GM18511 (cell line): ENCODE results near the gene IFI16.

Experiments used
- ATAC-seq: cut with Tn5 transposase; IDR thresholded peaks from one replicate; pipeline ENCODE4 v1.9.1; 2021; ENCODE audit warnings: mild to moderate bottlenecking, moderate library complexity; ENCODE audit not compliant: unreplicated experiment

IFI16 gene

GRCh38 chr1:159009704-159010361 lies at the start of gene IFI16:
TSS of gene IFI16 (plus strand) at chr1:159009907. CDS start at chr1:159014681, 4,774 bp downstream.
- ATAC-seq, result peak; percentile 62

DNA sequence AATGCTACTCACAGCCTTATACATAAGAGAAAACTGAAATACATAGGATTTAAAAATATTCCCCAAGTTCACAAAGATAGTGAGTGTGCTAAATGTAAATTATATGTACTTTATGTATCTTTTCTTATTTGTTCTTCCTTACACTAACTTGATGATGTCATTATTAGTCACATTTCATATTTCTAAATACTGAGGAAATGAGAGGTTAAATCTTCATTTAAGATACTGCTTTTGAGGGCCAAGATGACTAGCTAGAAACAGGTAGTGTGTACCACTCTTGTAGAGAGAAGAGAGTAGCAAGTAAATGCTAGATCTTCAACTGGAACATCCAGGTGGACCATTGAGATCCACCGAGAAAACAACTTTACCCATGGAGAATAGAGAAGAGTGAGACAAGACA lies 48.5 kb upstream of the IFI16 start:
- no peak for ATAC-seq

DNA sequence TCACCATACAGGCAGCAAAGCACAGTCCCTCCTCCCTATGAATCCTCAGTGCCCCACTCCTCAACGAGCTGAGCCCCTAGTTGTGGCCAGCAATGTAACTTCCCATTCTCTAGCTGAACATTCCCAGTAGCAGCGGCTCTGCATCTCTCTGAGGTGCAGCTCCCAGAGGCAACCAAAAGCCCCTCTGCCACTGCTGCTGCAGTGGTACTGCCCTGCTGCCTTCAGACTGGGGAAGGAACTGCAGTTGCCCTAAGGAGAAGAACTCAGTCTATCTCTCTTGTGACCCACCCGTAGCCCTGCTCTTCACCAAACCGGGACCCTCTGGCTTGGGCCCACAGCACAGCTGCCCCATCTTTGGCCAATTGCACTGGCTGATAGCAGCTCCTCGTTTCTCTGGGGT lies 46.7 kb upstream of the IFI16 start:
- no peak for ATAC-seq

DNA sequence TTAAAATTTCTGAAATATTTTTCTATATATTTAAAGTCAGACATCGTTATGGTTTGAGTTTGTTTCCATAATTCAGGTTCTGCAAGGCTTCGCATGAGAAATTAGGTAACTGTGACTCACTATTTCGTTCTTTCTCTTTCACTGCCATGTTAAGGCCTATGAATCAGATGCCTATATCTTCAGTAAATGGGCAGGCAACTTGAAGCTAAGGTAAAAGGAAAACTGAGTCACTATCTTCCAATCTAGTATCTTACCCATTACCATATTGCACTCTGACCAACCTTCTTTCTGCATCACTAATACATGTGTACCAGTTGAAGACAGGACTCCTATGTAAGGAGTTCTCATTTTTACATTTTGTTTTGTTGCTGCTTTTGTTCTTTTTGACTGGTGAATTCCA lies 40.5 kb upstream of the IFI16 start:
- no peak for ATAC-seq

- no peak for ATAC-seq
Measured at GRCh38 chr1:158969855-158970254, 39.9 kb upstream of the IFI16 start.

DNA sequence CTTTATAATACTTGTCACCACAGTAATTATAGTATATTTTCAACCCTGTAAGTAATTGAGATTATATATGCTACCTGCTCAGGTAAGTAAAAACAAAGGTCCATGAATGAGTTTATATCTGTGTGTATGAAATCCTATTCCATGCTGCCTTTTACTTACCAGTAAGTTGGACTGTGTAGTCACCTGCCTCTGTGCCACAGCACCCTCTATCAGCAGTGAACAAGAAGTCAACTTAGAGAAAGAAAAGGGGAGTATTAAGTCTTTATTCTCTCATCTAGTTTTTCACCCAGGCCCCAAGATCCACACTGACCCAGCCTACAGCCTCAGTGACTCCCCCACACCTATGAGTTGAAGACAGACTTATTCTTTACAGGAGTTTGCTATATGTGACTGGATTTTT lies 36.9 kb upstream of the IFI16 start:
- no peak for ATAC-seq

DNA sequence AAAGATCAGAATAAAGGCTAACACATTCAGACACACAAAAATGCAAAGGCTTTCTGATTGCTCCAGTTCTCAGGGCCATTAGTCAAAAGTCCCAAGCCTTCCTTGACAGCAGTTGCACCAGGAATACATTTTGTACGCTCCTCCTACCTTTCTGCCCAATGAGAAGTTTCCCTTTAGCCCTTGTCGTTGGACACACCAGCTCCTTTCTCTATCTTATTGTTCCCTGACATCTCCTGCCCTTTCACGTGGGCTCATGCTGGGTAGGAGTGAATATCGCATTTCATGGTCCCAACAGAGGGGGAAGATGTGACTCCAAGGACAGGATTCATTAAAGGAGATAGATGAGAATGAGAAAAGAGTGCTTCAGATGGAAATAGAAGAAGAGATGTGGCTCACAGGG lies 33.5 kb upstream of the IFI16 start:
- ATAC-seq, result no peak

- ATAC-seq, result no peak
Measured at GRCh38 chr1:158978730-158979129, 31.0 kb upstream of the IFI16 start.

GRCh38 chr1:158979229-158979628 lies 30.5 kb upstream of the IFI16 start:
- ATAC-seq, result no peak

DNA sequence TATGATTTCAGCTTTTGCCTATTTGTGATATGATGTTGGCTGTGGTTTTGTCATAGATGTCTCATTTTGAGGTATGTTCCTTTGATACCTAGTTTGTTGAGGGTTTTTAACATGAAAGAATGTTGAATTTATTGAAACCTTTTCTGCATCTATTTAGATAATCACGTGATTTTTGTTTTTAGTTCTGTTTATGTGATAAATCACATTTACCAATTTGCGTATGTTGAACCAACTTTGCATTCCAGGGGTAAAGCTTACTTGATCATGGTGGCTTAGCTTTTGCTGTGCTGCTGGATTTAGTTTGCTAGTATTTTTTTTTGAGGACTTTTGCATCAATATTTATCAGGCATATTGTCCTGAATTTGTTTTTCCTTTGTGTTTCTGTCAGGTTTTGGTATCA lies 26.5 kb upstream of the IFI16 start:
- no peak for ATAC-seq

- ATAC-seq, result no peak
Measured at GRCh38 chr1:158984386-158984785, 25.3 kb upstream of the IFI16 start.

- no peak for ATAC-seq
Measured at GRCh38 chr1:158989424-158989823, 20.3 kb upstream of the IFI16 start.

DNA sequence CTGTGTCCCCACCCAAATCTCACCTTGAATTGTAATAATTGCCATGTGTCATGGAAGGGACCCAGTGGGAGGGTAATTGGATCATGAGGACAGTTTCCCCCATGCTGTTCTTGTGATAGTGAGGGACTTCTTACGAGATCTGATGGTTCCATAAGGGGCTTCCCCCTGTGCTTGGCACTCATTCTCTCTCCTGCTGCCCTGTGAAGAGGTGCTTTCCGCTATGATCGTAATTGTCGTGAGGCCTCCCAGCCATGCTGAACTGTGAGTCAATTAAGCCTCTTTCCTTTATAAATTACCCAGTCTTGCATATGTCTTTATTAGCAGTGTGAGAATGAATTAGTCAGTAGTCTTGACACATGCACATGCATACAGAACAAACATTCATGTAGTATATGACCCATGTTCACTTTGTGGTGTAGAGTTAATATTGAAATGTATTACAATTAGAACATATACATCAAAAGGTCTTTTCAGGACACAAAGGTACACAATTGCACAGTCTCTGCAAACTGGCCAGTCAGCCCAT lies 16.9 kb upstream of the IFI16 start:
- ATAC-seq, result no peak

DNA sequence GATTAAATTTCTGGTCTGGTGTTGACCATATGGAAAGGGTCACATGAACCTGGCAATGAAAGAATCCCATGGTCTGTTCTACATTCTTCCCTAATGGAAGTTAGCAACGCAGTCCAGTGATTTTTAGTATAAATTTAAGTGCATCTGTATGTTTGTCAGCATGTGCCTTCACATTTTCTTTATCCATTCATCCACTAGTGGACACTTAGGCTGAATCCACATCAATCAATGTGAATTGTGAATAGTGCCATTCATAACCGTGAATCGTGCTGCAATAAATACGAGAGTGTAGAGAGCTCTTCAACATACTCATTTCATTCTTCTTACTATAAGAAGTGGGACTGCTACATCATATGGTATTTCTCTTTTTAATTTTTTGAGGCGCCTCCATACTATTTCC lies 12.7 kb upstream of the IFI16 start:
- no peak for ATAC-seq

DNA sequence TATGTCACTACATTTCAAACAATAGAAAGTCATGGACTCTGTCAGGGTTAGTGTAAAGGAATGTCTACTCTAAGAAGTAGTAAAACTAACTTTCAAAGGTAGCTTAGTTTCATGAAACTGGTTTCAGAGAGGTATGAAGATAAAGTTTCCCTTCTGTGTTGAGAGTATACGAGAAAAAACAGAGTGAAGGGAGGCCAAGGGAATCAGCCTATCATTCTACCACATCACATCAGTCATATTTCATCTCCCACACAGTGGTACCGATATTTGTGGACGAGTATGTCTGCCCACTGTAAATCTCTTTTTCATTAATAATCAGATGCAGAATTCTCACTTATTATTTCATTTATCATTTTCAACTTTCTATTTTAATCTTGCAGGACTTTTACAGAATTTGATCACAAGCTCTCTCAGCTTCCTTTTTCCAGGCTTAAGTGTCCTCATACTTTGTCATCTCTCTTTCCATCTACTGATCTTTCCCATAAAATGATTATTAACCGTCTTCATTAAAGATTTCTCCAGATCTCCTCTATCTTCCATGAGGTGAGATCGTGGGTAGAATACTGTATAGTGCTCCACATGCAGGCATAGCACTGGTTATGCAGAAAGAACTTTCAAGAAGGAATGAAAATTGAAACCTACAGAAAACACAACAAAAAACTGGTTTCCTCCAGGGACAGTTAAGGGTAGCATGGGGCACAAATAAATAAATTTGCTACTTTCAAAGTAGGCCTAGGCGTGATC lies 11.5 kb upstream of the IFI16 start:
- ATAC-seq, result peak; percentile 40

GRCh38 chr1:158998781-158999161 lies 10.9 kb upstream of the IFI16 start:
- peak; percentile 58 for ATAC-seq

DNA sequence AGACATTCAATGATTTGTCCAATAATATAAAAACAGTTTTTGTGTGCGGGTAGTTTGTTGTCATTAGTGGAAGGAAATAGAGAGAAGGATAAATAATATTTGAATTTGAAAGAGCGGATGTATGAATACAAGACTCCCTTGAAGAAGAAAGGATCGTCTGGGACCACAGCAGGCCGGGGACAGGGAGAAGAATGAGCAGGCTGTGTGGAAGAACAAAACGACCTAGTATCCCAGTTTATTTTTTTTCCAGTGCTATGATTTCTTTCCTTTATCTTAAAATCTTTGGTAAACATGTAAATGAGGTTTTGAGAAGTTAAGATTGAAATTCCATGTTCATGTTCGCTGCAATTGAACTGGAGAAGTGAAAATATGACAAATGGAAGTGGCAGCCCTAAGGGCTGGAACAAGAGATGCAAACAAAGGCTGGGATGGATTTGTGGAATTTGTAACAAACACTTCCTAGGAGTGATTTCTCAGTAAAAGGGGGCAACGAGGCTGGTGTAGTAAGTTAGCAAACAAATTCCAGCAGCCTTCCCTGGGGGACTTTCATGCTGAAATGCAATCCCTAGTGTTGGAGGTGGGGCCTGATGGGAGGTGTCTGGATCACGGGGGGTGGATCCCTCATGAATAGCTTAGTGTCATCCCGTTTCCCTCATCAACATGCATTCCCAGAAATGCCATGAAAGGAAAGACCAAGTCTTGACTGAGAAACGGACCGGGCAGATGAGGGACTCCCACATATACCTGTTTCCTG lies 10.2 kb upstream of the IFI16 start:
- no peak for ATAC-seq

DNA sequence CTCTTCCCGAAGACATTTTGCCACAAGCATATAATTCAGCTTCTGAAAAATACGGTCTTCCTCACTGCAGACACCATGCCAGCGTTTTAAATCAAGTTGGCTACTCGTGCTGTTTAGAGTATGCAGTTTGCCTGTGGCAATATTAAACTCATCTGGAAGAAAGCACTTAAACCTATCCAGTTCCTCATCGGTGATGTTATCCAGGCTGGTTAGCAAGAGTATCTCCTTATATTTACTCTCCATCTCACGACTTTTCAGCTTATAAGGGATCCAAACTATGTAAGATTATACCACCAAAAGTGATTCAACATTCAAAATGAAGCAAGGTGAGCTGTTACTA lies 9.7 kb upstream of the IFI16 start:
- no peak for ATAC-seq

GRCh38 chr1:159000625-159001024 lies 9.1 kb upstream of the IFI16 start:
- no peak for ATAC-seq

- no peak for ATAC-seq
Measured at GRCh38 chr1:159005161-159005560, 4.5 kb upstream of the IFI16 start.

GRCh38 chr1:159005676-159006075 lies 4.0 kb upstream of the IFI16 start:
- no peak for ATAC-seq
